HG02973 (cell line): Measurements from ENCODE around the gene GSTO1.
"Not testable (repeated sequence)": the region's sequence is repeated elsewhere in the genome, so short reads cannot be mapped to it uniquely, and the experiment has no call there.

Experiments
- ATAC-seq: cut with Tn5 transposase; IDR thresholded peaks from one replicate; pipeline ENCODE4 v1.9.1; 2021; ENCODE audit warnings: moderate library complexity; ENCODE audit not compliant: unreplicated experiment

The GSTO1 gene

GRCh38 chr10:104254493-104255310, at the start of gene GSTO1:
GSTO1 (plus strand) TSS chr10:104254892; CDS start chr10:104254929, 37 bp downstream.
- peak; percentile 74 for ATAC-seq

- ATAC-seq = no peak
Observed at GRCh38 chr10:104208730-104209129, 46.0 kb upstream of the GSTO1 start.

DNA sequence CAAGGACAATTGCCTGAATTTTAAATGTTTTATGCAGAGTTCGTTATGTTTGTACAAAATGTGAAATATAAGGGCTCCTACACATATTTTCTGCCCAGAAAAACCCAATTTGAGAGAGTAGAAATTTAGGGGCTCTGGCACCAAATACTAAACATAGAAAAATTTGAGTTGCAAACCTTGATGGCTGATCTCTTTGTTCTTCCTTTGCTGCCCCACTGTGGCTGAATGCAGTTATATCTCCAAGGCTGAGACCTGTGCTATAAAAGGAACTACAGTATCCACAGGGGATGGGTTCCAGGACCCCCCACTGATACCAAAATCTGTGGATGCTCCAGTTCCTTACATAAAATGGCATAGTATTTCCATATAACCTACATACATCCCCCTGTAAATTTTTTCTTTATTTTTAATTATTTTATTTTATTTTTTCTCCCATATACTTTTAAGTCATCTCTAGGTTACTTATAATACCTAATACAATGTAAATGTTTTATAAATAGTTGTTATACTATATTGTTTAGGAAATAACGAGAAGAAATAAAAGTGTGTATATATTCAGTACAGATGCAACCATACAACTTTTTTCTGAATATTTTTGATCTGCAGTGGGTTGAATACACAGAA, 45.0 kb upstream of the GSTO1 start:
- ATAC-seq = no peak

DNA sequence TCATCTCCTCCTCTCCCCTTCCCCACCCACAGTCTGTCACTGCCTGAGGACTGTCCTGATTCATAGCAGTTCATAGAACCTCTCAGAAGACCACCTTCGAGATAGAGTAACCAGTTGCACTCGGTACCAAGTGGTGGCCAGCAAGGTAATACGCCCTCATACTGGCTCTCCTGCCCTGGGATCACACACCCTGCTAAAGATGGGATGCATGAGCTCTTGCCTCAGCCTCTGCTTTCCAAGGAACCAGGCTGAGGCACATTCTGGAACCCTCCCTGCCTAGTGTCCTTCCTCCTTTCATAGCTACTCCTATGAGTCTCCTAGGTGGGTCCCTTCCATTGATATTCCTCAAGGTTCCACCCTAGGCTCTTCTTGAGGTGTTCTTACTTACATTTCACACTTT, 38.1 kb upstream of the GSTO1 start:
- no peak for ATAC-seq

GRCh38 chr10:104218751-104219150, 35.9 kb upstream of the GSTO1 start:
- no peak for ATAC-seq

- ATAC-seq = no peak
Observed at GRCh38 chr10:104220522-104220921, 34.2 kb upstream of the GSTO1 start.

GRCh38 chr10:104223304-104223703, 31.4 kb upstream of the GSTO1 start:
- ATAC-seq = no peak

DNA sequence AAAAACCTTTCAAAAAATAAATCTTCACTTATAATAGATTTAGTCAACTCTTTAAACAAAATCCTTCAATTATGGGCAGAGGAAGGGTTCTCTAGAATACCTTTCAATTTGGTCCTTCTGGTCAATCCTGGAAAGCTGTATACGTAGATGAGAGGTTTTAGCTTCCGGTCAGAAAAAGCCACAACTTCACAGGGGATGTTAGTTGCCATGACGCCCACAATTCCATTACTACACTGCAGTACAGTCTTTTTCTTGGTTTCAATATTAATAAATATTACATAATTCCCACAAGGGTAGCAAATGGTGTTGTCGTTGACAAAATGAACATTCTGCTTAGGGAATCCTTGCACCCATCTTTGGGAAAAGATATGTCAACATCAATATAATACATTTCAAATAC, 24.2 kb upstream of the GSTO1 start:
- ATAC-seq = no peak

GRCh38 chr10:104231784-104232612, 22.7 kb upstream of the GSTO1 start, which contains the start of gene CFAP43:
CFAP43 (minus strand) TSS chr10:104232364; CDS start chr10:104232246, 118 bp downstream.
- peak; percentile 100 for ATAC-seq

- no peak for ATAC-seq
Observed at GRCh38 chr10:104232613-104233102, 22.0 kb upstream of the GSTO1 start.

DNA sequence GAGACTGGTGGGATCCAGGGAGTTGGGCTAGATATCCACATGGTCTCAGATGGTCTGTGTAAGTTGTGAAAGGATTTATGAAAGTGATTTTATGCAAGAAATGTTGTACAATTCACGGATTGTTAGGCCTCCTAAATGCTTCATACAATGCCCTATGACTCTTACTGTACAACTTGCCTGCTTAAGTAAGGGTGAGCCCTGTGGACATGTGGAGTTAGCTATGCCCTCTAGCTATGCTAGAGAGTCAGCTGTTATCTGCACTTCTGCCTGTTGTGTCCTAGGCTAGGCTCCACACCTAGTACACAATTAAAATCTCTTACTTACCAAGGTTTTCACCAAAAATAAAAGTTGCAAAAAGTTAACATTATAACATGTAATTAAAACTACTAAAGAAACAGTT, 20.9 kb upstream of the GSTO1 start:
- no peak for ATAC-seq

DNA sequence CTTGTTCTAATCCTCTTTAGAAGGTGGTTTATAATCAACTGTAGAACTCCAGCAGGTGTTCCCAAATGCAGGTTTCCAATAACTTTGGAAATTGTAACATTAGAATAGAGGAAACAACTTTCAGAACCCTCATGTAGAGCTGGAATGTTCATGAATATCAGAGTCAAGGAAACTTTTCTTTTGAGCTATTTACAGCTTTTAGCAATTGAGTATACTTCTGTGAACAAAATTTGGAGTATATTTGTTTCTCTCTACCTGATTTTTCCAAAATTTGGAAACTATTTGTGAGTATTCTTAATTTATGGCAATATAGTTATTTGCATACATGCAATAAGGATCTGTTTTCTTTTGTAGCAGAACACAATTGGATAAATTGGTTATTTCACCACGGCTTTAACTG, 19.8 kb upstream of the GSTO1 start:
- ATAC-seq = no peak

DNA sequence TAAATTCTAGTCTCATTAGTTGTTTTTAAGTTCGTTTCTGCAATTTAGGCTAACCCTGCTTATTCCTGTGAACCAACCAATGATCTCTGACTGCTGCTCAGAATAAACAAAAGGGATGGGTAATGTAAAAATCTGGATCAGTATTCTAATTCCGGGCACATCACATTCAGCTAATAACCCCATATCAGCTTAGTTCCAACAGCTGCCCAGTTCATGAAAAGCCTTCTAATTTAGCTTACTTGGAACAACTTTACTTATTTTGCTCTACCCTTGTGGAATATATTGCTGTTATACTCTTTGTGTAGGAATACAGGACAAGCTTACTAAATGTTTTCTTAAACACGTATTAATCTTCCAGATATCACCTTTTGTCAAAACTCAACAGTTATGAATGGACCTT, 18.9 kb upstream of the GSTO1 start:
- ATAC-seq = no peak

DNA sequence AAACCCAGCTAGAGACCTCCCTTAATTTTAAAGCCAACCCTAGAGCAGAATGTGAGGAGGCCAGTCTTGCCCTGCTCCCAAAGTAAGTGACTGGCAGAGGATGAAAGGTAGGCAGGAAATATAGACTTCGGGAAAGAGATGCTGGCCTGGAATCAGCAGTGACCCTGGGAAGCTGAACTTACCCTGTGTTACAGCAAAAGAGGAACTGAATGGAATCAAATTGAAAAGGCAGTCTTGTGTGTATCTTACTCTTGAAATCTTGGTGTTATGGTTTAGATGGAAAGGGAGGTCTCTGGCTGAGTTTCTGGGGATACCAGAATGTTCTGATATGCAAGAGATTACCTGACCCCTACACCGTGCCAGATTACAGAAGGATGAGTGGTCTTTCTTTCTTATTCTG, 14.6 kb upstream of the GSTO1 start:
- ATAC-seq = no peak

- no peak for ATAC-seq
Observed at GRCh38 chr10:104242545-104242944, 12.1 kb upstream of the GSTO1 start.

GRCh38 chr10:104243009-104243408, 11.7 kb upstream of the GSTO1 start:
- ATAC-seq = not testable (repeated sequence)

DNA sequence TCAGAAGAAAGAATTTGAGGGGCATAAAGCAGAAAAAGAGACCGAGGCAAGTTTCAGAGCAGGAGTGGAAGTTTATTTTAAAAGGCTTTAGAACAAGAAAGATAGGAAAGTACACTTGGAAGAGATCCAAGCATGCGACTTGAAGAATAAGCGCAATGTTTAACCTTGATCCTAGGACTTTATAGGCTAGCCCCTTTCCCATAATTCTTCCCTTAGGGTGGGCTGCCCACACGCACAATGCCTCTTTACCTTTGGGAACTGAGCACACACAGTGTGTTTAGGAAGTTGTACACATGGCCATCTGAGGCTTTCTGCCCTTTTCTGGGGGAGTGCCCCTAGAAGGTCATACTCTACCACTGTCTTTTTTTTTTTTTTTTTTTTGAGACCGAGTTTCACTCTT, 11.2 kb upstream of the GSTO1 start:
- ATAC-seq = no peak

DNA sequence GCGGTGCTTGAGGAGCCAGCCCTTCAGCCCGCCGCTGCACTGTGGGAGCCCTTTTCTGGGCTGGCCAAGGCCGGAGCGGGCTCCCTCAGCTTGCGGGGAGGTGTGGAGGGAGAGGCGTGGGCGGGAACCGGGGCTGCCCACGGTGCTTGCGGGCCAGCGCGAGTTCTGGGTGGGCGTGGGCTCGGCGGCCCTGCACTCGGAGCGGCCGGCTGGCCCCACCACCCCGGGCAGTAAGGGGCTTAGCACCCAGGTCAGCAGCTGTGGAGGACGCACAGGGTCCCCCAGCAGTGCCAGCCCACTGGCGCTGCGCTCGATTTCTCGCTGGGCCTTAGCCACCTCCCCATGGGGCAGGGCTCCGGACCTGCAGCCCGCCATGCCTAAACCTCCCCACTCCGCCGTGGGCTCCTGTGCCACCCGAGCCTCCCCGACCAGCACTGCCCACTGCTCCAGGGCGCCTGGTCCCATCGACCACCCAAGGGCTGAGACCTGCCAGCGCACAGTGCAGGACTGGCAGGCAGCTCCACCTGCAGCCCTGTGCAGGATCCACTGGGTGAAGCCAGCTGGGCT, 9.5 kb upstream of the GSTO1 start:
- ATAC-seq = no peak

DNA sequence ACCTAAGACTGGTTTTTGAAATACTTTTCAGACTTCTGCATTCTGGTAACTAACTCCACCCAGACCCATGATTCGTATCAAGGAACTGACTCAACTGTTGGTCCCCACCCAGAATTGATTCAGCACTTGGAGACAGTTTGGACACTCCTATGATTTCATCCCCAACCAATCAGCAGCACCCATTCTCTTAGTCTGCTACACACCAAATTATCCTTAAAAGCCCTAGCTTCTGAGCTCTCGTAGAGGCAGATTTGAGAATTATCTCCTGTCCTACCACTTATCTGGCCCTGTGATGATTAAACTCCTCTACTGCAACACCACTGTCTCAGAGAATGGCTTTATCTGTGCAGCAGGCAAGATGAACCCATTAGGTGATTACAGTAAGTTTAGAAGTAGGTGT, 7.7 kb upstream of the GSTO1 start:
- no peak for ATAC-seq

DNA sequence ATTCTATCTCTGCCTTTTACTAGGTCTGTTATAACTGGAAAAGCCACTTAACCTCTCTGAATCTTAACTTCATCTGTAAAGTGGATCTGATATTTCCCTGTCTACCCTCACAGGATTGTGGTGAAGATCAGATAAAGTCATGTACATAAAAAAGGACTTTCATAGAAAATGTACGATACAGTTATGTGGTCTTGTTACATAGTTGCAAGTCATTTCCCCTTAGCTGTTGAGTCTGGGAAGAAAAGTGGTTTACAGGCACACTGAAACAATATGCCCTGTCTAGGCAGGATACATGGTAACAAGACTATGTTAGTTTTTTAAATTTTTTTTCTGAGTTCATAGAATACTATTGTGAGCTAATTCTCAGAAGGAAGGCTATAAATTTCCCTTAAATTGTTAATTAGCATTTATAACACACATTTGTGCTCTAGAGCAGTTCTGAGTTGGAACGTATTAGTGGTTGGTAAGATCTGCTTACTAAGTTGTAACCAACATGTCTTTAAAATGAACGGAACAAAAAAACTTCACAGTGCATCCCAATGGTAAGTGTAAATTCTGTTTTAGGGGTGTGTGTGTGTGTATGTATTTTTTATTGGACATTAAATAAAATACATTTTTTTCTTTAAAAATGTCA, 7.1 kb upstream of the GSTO1 start:
- ATAC-seq = no peak

- ATAC-seq = not testable (repeated sequence)
Observed at GRCh38 chr10:104248931-104249330, 5.8 kb upstream of the GSTO1 start.
